ENCODE measurements around the gene SOBP. TPM values are rescaled to one million over a fixed set of nuclear protein-coding genes. Genes with fewer than 3 reads are reported as not detected.

The SOBP gene
- total RNA-seq, 1 experiment from 2014 or later: 0.22 TPM

- no peaks in the 10 kb centered on the region for H3K27me3 ChIP-seq (ENCODE audit: insufficient read depth, low read depth)
- H4K20me1 ChIP-seq (ENCODE audit: insufficient read depth): no peaks in the 10 kb centered on the region
- intact Hi-C loops (cut with micrococcal nuclease; ENCODE audit: unreplicated experiment): no loop called here
- no TSS peak for BruUV-seq (replicated peaks)
- no peak overlapping the region for H3K27ac ChIP-seq
- no peak for DNase-seq
- H3K79me2 ChIP-seq (ENCODE audit: low read depth): no peaks in the 10 kb centered on the region
- CTCF ChIA-PET: no interaction called here
- H3K4me2 ChIP-seq: no peak overlapping the region
- POLR2A ChIA-PET (ENCODE audit: unreplicated experiment): no interaction called here
- H2AFZ ChIP-seq: no peak overlapping the region
- no peaks in the 10 kb centered on the region for H3K36me3 ChIP-seq (ENCODE audit: low read depth)
- no peaks in the 10 kb centered on the region for H3K9me2 ChIP-seq (ENCODE audit: insufficient read depth)
- no peaks in the 10 kb centered on the region for H3K9me3 ChIP-seq (ENCODE audit: insufficient read depth, low read depth)
- TF ChIP-seq EZH2 (IDR thresholded peaks at IDR 0.05; ENCODE audit: low read depth): no peak
- no peak for TF ChIP-seq CTCF (conservative IDR thresholded peaks at IDR 0.05)
- no peak overlapping the region for H3K4me3 ChIP-seq
- H3F3A ChIP-seq (ENCODE audit: insufficient read depth, low read depth): no peaks in the 10 kb centered on the region
- no peaks in the 10 kb centered on the region for H3K4me1 ChIP-seq (replicated peaks; ENCODE audit: insufficient read depth)
Observed at GRCh38 chr6:107495971-107496370, 6.1 kb downstream of the SOBP start.

GRCh38 chr6:107496892-107497684 is 7.2 kb downstream of the SOBP start:
- no peaks in the 10 kb centered on the region for H3K4me1 ChIP-seq (replicated peaks; ENCODE audit: insufficient read depth)
- no peaks in the 10 kb centered on the region for H3K9me2 ChIP-seq (ENCODE audit: insufficient read depth)
- DNase-seq: no peak
- CTCF ChIA-PET: no interaction called here
- TF ChIP-seq CTCF (conservative IDR thresholded peaks at IDR 0.05) (no peak), EZH2 (IDR thresholded peaks at IDR 0.05; ENCODE audit: low read depth) (no peak)
- H3K79me2 ChIP-seq (ENCODE audit: low read depth): no peaks in the 10 kb centered on the region
- no peaks in the 10 kb centered on the region for H4K20me1 ChIP-seq (ENCODE audit: insufficient read depth)
- intact Hi-C loops (cut with micrococcal nuclease; ENCODE audit: unreplicated experiment): no loop called here
- no peaks in the 10 kb centered on the region for H3K36me3 ChIP-seq (ENCODE audit: low read depth)
- no peak overlapping the region for H3K4me2 ChIP-seq
- no peaks in the 10 kb centered on the region for H3K9me3 ChIP-seq (ENCODE audit: insufficient read depth, low read depth)
- no peak overlapping the region for H2AFZ ChIP-seq
- no peaks in the 10 kb centered on the region for H3K27me3 ChIP-seq (ENCODE audit: insufficient read depth, low read depth)
- BruUV-seq (replicated peaks): no TSS peak
- H3K4me3 ChIP-seq: no peak overlapping the region
- POLR2A ChIA-PET (ENCODE audit: unreplicated experiment): no interaction called here
- H3F3A ChIP-seq (ENCODE audit: insufficient read depth, low read depth): no peaks in the 10 kb centered on the region
- H3K27ac ChIP-seq: no peak overlapping the region

GRCh38 chr6:107504270-107505026 is 14.5 kb downstream of the SOBP start:
- Histone ChIP-seq H3K4me1 (replicated peaks; ENCODE audit: insufficient read depth) (peaks cover 11% of the 10 kb centered on the region), H3K36me3 (ENCODE audit: low read depth) (no peaks in the 10 kb centered on the region), H4K20me1 (ENCODE audit: insufficient read depth) (no peaks in the 10 kb centered on the region), H3K9me3 (ENCODE audit: insufficient read depth, low read depth) (no peaks in the 10 kb centered on the region), H2AFZ (no peak overlapping the region), H3K27ac (no peak overlapping the region), H3K27me3 (ENCODE audit: insufficient read depth, low read depth) (no peaks in the 10 kb centered on the region), H3K4me2 (no peak overlapping the region), H3K4me3 (no peak overlapping the region), H3F3A (ENCODE audit: insufficient read depth, low read depth) (no peaks in the 10 kb centered on the region), H3K79me2 (ENCODE audit: low read depth) (no peaks in the 10 kb centered on the region), H3K9me2 (ENCODE audit: insufficient read depth) (no peaks in the 10 kb centered on the region)
- no peak for DNase-seq
- BruUV-seq (replicated peaks): no TSS peak
- POLR2A ChIA-PET (ENCODE audit: unreplicated experiment): no interaction called here
- intact Hi-C loops (cut with micrococcal nuclease; ENCODE audit: unreplicated experiment): no loop called here
- TF ChIP-seq EZH2 (IDR thresholded peaks at IDR 0.05; ENCODE audit: low read depth) (no peak), CTCF (conservative IDR thresholded peaks at IDR 0.05) (no peak)
- CTCF ChIA-PET: no interaction called here

All from PC-9 (cell line).